Adipocyte (in vitro differentiated cells): Measurements from ENCODE around the gene HOXD3.

Source experiments
- DNase-seq: peaks from one replicate; pipeline ENCODE4 v3.0.0-alpha.2; 2015; ENCODE audit warnings: low read depth
- H3K27me3 ChIP-seq: replicated peaks from 2 replicates; pipeline ENCODE4 v1.7.0; 2013; ENCODE audit warnings: mild to moderate bottlenecking, low read length, moderate library complexity; ENCODE audit not compliant: control insufficient read depth, insufficient read depth
- H3K36me3 ChIP-seq: 2 replicates; pipeline ENCODE4 v1.7.0; 2013; ENCODE audit warnings: low read length, mild to moderate bottlenecking, moderate library complexity; ENCODE audit not compliant: control insufficient read depth, insufficient read depth, severe bottlenecking
- H3K4me1 ChIP-seq: 2 replicates; pipeline ENCODE4 v1.7.0; 2013; ENCODE audit warnings: mild to moderate bottlenecking, low read length, moderate library complexity; ENCODE audit not compliant: control insufficient read depth, insufficient read depth
- H3K4me3 ChIP-seq: 2 replicates; pipeline ENCODE4 v1.7.0; 2013; ENCODE audit warnings: mild to moderate bottlenecking, low read length, moderate library complexity
- H3K9ac ChIP-seq: 2 replicates; pipeline ENCODE4 v1.7.0; 2013; ENCODE audit warnings: mild to moderate bottlenecking, low read length, moderate library complexity
- H3K9me3 ChIP-seq: 2 replicates; pipeline ENCODE4 v1.7.0; 2013; ENCODE audit warnings: mild to moderate bottlenecking, low read length, moderate library complexity; ENCODE audit not compliant: control insufficient read depth

The HOXD3 gene

DNA sequence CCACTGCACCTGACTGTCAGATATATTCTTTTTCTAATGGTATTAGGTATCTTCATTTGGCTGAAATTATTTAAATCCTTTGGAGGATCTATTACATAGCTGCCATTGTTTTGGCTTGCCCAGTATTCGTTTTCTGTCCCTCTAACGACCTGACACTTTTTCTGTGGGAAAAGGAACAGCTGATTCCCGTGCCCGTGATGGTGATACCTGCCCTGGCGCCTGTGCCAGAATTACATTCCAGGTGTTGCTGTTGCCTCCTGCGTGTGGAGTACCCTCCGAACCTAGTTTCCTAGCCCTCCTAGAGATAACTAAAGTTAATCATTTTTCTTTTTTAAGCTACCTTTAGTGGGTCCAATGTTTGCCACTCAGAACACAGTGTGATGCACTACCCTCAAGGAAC lies 45.4 kb downstream of the HOXD3 start:
- no peak for DNase-seq
- Histone ChIP-seq H3K27me3 (peaks cover 6% of the 10 kb centered on the region), H3K4me1 (no peaks in the 10 kb centered on the region), H3K36me3 (no peaks in the 10 kb centered on the region), H3K9ac (no peak overlapping the region), H3K9me3 (peaks cover 6% of the 10 kb centered on the region), H3K4me3 (no peak overlapping the region)

DNA sequence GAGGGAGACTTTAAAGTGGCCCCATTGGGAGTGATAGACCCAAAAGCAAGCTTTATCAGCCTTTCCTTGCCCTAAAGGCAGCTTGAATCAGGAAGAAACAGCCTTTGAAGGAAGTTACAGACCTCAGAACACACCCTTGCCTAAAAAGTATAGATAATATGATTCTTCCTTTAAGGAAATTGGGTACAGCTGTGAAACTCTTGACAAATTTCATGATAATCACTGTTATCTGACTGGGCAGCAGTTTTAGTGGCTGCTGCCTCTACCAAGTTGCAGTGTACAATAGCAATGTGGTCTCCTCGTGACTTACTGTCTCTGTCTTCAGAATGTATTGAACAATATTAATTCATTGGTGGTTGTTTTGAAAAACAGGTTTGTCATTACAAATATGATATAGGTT lies 48.0 kb downstream of the HOXD3 start:
- Histone ChIP-seq H3K9ac (no peak overlapping the region), H3K4me3 (no peak overlapping the region), H3K9me3 (peaks cover 6% of the 10 kb centered on the region), H3K36me3 (no peaks in the 10 kb centered on the region), H3K27me3 (peaks cover 6% of the 10 kb centered on the region), H3K4me1 (no peaks in the 10 kb centered on the region)
- DNase-seq: no peak

DNA sequence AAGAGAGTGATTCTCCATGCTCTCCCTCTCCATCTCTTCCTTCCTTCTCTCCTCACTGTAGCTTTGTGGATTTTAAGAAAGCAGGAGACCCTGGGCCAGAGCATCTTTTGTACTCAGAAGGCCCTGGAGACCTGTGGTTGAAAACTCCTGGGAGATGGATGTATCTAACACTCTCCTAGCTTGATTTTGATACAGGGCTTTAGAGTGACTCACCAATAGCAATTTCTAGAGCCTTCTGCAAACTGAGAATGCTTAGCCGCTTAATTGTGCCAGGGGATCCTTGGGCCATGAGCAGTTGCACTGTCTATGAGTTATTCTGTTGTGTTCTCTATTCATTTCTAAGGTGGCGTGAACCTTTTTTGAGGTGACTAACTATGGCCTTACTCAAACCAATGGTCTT lies 49.0 kb downstream of the HOXD3 start:
- H3K4me1 ChIP-seq: no peaks in the 10 kb centered on the region
- no peaks in the 10 kb centered on the region for H3K36me3 ChIP-seq
- H3K9ac ChIP-seq: no peak overlapping the region
- peaks cover 6% of the 10 kb centered on the region for H3K27me3 ChIP-seq
- no peak for DNase-seq
- no peak overlapping the region for H3K4me3 ChIP-seq
- peaks cover 6% of the 10 kb centered on the region for H3K9me3 ChIP-seq

DNA sequence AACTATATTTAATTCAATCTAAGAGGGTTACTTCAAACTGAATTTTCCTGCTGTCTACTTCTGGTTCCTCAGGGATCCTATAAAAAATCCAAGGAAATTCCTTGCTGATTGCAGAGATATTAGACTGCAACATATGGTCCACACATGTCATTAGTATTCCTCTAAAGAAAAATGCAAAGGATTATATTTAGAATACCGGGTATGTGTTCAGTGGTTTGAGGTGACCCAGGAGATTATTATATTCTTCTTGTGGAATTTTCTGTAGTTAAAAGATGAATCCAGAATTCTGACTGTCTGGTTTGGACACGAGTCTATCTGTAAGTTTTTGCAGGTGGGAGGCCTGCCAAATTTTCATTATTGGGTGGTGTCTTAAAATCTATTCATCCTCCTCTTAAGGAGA lies 49.6 kb downstream of the HOXD3 start:
- peaks cover 6% of the 10 kb centered on the region for H3K9me3 ChIP-seq

DNA sequence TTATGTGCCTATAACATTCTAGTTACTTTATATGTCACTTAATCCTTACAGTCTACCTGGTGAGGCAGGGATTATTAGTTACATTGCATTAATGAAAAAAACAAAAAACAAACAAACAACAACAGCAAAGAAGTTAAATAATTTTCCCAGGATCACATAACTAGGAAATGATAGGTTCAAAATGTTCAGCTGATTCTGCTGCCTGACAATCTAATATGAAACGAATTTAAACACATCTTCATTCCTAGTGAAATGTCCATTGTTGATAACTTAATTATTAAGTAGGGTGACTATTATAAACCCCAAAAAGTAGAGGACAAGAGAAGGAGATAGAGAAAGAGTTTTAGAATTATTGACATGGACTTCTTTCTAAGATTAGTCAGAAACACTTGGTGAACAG lies 54.0 kb downstream of the HOXD3 start:
- Histone ChIP-seq H3K4me3 (no peak overlapping the region), H3K9me3 (no peaks in the 10 kb centered on the region), H3K36me3 (no peaks in the 10 kb centered on the region), H3K9ac (no peak overlapping the region), H3K27me3 (no peaks in the 10 kb centered on the region), H3K4me1 (peaks cover 4% of the 10 kb centered on the region)
- no peak for DNase-seq

More for the DNA sequence above, 49.6 kb downstream of the HOXD3 start:
- Histone ChIP-seq H3K4me3 (no peak overlapping the region), H3K27me3 (peaks cover 6% of the 10 kb centered on the region), H3K36me3 (no peaks in the 10 kb centered on the region), H3K9ac (no peak overlapping the region), H3K4me1 (no peaks in the 10 kb centered on the region)
- no peak for DNase-seq

DNA sequence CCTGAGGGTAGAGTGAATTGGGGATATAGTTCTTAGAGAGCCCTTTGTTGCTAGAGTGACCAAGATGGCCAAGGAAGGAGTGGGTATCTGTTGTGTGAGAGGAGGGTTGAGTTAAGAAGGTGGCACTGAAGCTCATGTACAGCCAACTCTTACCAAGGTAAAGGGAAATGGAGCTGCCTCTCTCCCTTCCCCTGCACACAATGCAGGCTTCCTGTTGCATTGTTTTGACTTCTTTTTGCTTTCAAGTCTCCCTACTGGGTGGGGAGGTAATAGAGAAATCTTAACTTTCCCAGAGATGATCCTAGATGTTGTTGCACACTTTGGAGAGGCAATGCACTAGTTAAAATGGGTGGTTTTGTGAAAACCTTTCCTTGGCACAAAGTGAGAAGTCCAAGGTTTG lies 55.2 kb downstream of the HOXD3 start:
- Histone ChIP-seq H3K36me3 (no peaks in the 10 kb centered on the region), H3K4me1 (peaks cover 4% of the 10 kb centered on the region), H3K9me3 (no peaks in the 10 kb centered on the region), H3K27me3 (no peaks in the 10 kb centered on the region), H3K4me3 (no peak overlapping the region), H3K9ac (no peak overlapping the region)
- DNase-seq: no peak

DNA sequence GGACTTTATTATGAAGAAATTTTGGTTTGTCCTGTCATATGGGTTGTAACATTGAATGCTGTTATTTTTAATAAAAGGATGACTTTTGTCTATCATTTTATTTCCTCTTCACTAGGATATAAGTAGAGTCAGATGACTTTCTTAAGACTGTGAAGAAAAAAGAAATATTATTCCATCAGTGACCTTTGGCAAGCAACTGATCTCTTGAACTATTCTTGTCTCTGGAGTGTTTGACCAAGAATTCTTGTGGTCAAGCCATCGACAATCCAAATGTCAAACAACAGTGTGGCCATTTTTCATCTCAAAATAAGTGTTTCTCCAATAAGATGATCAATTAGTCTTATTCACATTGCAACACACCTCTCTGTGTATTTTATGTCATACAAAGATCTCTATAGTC lies 56.3 kb downstream of the HOXD3 start:
- H3K4me3 ChIP-seq: no peak overlapping the region
- H3K36me3 ChIP-seq: no peaks in the 10 kb centered on the region
- H3K9ac ChIP-seq: no peak overlapping the region
- peaks cover 4% of the 10 kb centered on the region for H3K4me1 ChIP-seq
- no peaks in the 10 kb centered on the region for H3K27me3 ChIP-seq
- no peak for DNase-seq
- no peaks in the 10 kb centered on the region for H3K9me3 ChIP-seq
